Astrocyte of the cerebellum (primary cell): ENCODE results near the gene MAP4K3.
A peak's percentile ranks its signal among the peaks of the same experiment; 100 is the strongest.
"Not testable (repeated sequence)": the region's sequence is repeated elsewhere in the genome, so short reads cannot be mapped to it uniquely, and the experiment has no call there.

Experiments
- DNase-seq: peaks from one replicate; pipeline ENCODE4 v3.0.0-alpha.2; 2011; ENCODE audit warnings: low read depth
- H3K4me3 ChIP-seq: 2 replicates; pipeline ENCODE4 v1.5.1; 2011; ENCODE audit warnings: mild to moderate bottlenecking, low read depth, low read length, moderate library complexity
- CTCF ChIP-seq: IDR thresholded peaks from 2 replicates; pipeline ENCODE4 v1.5.1; 2012; ENCODE audit warnings: low read length, low read depth, moderate library complexity, mild to moderate bottlenecking; ENCODE audit errors: missing control alignments
- in situ Hi-C: cut with HindIII; loops from 2 replicates; pipeline ENCODE4 v1.10.0; 2017; ENCODE audit warnings: low sequenced_read_pairs

MAP4K3 gene

DNA sequence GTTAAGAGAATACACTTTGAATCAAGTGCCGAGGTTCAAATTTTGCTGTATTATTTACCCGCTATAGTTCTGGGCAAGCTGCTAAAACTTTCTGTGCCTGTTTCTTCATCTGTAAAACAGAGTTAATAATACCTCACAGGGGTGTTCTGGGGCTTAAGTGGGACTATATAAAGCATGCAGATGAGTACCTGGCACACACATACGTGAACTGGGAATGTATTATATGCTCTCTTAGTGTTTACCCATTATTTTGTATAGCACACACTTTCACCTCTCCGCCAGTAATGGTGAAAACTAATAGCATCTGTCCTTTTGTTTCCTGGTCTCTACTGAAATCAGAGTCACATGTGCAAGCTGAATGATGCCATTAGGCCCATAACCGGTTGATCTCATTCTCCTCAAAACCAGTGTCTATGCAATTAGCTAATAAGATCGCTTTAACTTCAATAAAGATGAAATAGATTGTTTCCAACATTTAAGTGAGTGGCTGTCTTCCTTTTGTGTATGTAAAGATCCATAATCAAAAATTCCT is 189.5 kb downstream of the MAP4K3 start:
- TF ChIP-seq CTCF: no peak
- in situ Hi-C loops: loop anchor here (25.0 kb wide), 2 partner anchors 185 to 310 kb away; no protein-coding TSS in a partner anchor
- no peak for DNase-seq
- H3K4me3 ChIP-seq: no peak overlapping the region

- TF ChIP-seq CTCF: no peak
- no peak overlapping the region for H3K4me3 ChIP-seq
- DNase-seq: no peak
- in situ Hi-C loops: loop anchor here (25.0 kb wide), 2 partner anchors 184 to 309 kb away; no protein-coding TSS in a partner anchor
These were observed 190.6 kb downstream of the MAP4K3 start for GRCh38 chr2:39246382-39246980.

GRCh38 chr2:39244963-39245625 is 192.0 kb downstream of the MAP4K3 start:
- H3K4me3 ChIP-seq, DNase-seq: not testable (repeated sequence)
- in situ Hi-C loops: loop anchor here (25.0 kb wide), 2 partner anchors 183 to 308 kb away; no protein-coding TSS in a partner anchor

DNA sequence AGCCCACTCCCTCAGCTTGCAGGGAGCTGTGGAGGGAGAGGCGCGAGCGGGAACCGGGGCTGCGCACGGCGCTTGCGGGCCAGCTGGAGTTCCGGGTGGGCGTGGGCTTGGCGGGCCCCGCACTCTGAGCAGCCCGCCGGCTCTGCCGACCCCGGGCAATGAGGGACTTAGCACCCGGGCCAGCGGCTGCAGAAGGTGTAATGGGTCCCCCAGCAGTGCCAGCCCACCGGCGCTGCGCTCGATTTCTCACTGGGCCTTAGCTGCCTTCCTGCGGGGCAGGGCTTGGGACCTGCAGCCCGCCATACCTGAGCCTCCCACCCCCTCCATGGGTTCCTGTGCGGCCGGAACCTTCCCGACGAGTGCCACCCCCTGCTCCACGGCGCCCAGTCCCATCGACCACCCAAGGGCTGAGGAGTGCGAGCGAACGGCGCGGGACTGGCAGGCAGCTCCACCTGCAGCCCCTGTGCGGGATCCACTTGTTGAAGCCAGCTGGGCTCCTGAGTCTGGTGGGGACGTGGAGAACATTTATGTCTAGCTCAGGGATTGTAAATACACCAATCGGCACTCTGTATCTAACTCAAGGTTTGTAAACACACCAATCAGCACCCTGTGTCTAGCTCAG is 192.7 kb downstream of the MAP4K3 start:
- not testable (repeated sequence) for H3K4me3 ChIP-seq, DNase-seq
- in situ Hi-C loops: loop anchor here (25.0 kb wide), 2 partner anchors 182 to 307 kb away; no protein-coding TSS in a partner anchor

GRCh38 chr2:39243469-39244123 is 193.5 kb downstream of the MAP4K3 start, which contains the start of gene CDKL4:
Gene CDKL4, minus strand, starts transcription at chr2:39243970.
- in situ Hi-C loops: loop anchor here (25.0 kb wide), 2 partner anchors 181 to 306 kb away; no protein-coding TSS in a partner anchor
- no peak for DNase-seq
- no peak for TF ChIP-seq CTCF
- peak within 1 kb of the TSS; percentile 35 for H3K4me3 ChIP-seq

GRCh38 chr2:39241588-39241987 is 195.5 kb downstream of the MAP4K3 start:
- DNase-seq: no peak
- TF ChIP-seq CTCF: no peak

GRCh38 chr2:39240758-39241157 is 196.3 kb downstream of the MAP4K3 start:
- no peak for TF ChIP-seq CTCF
- no peak for DNase-seq
- in situ Hi-C loops: loop anchor here (25.0 kb wide), 2 partner anchors 178 to 303 kb away; no protein-coding TSS in a partner anchor
- H3K4me3 ChIP-seq: no peak overlapping the region

More at GRCh38 chr2:39241588-39241987, 195.5 kb downstream of the MAP4K3 start:
- no peak overlapping the region for H3K4me3 ChIP-seq
- in situ Hi-C loops: loop anchor here (25.0 kb wide), 2 partner anchors 179 to 304 kb away; no protein-coding TSS in a partner anchor
